Measurements from ENCODE around the gene SRBD1. TPM values are rescaled to one million over a fixed set of nuclear protein-coding genes. Genes with fewer than 3 reads are reported as not detected.

SRBD1 gene
- polyA plus RNA-seq, 1 donor from 2014 or later = 5.3 TPM

GRCh38 chr2:45610281-45611019 lies 617 bp downstream of the SRBD1 start:
- H3K27me3 ChIP-seq (ENCODE audit: insufficient read depth, low read depth, low read length) = no peaks in the 10 kb centered on the region
- H3K9me3 ChIP-seq (ENCODE audit: low read length) = no peaks in the 10 kb centered on the region
- H3K36me3 ChIP-seq (ENCODE audit: insufficient read depth, low read length) = no peaks in the 10 kb centered on the region
- H2AFZ ChIP-seq (ENCODE audit: low read depth, low read length) = peak overlapping the region; percentile 73
- no peaks in the 10 kb centered on the region for H3K79me2 ChIP-seq (replicated peaks; ENCODE audit: insufficient read depth, low read length)
- peak overlapping the region; percentile 74 for H3K4me3 ChIP-seq (ENCODE audit: low read length)
- peak overlapping the region; percentile 56 for H3K4me2 ChIP-seq (ENCODE audit: low read length)
- H3K9me2 ChIP-seq (ENCODE audit: insufficient read depth, low read length) = no peaks in the 10 kb centered on the region
- H3K27ac ChIP-seq (ENCODE audit: low read length) = peak overlapping the region; percentile 66
- H4K20me1 ChIP-seq (ENCODE audit: insufficient read depth) = no peaks in the 10 kb centered on the region
- peak; percentile 55 for TF ChIP-seq RAD21 (conservative IDR thresholded peaks at IDR 0.05)
- TF ChIP-seq POLR2AphosphoS5 (IDR thresholded peaks at IDR 0.05) = peak; percentile 34
- no peak for TF ChIP-seq EP300 (conservative IDR thresholded peaks at IDR 0.05; ENCODE audit: poor library complexity, severe bottlenecking)
- peak; percentile 17 for TF ChIP-seq REST (IDR thresholded peaks at IDR 0.05; ENCODE audit: borderline replicate concordance)
- peak; percentile 70 for TF ChIP-seq CTCF (IDR thresholded peaks at IDR 0.05; ENCODE audit: poor library complexity, severe bottlenecking)
- TF ChIP-seq SMC3 (conservative IDR thresholded peaks at IDR 0.05; ENCODE audit: poor library complexity) = peak; percentile 36
- TF ChIP-seq EZH2 (IDR thresholded peaks at IDR 0.05; ENCODE audit: borderline replicate concordance, insufficient read depth, low read length, poor library complexity, severe bottlenecking) = no peak
- no peaks in the 10 kb centered on the region for H3F3A ChIP-seq (ENCODE audit: insufficient read depth, low read length, poor library complexity, severe bottlenecking)
- peak overlapping the region; percentile 66 for H3K9ac ChIP-seq (ENCODE audit: low read length)

- Histone ChIP-seq H2AFZ (ENCODE audit: low read depth, low read length) (no peak overlapping the region), H3K36me3 (ENCODE audit: insufficient read depth, low read length) (no peaks in the 10 kb centered on the region)
- TF ChIP-seq CTCF (IDR thresholded peaks at IDR 0.05; ENCODE audit: poor library complexity, severe bottlenecking) = peak; percentile 29
- no peak for TF ChIP-seq EZH2 (IDR thresholded peaks at IDR 0.05; ENCODE audit: borderline replicate concordance, insufficient read depth, low read length, poor library complexity, severe bottlenecking)
These were observed 3.4 kb downstream of the SRBD1 start for GRCh38 chr2:45607701-45608100.

More at GRCh38 chr2:45607701-45608100, 3.4 kb downstream of the SRBD1 start:
- H3K4me3 ChIP-seq (ENCODE audit: low read length) = no peak overlapping the region
- no peak overlapping the region for H3K27ac ChIP-seq (ENCODE audit: low read length)
- no peaks in the 10 kb centered on the region for H3K9me3 ChIP-seq (ENCODE audit: low read length)
- H3F3A ChIP-seq (ENCODE audit: insufficient read depth, low read length, poor library complexity, severe bottlenecking) = no peaks in the 10 kb centered on the region
- no peak overlapping the region for H3K4me2 ChIP-seq (ENCODE audit: low read length)
- H3K9ac ChIP-seq (ENCODE audit: low read length) = no peak overlapping the region
- no peaks in the 10 kb centered on the region for H4K20me1 ChIP-seq (ENCODE audit: insufficient read depth)
- no peaks in the 10 kb centered on the region for H3K27me3 ChIP-seq (ENCODE audit: insufficient read depth, low read depth, low read length)
- no peaks in the 10 kb centered on the region for H3K9me2 ChIP-seq (ENCODE audit: insufficient read depth, low read length)
- no peaks in the 10 kb centered on the region for H3K79me2 ChIP-seq (replicated peaks; ENCODE audit: insufficient read depth, low read length)

Measured in neural cell (in vitro differentiated cells).